HCT116 (cell line): ENCODE results near the gene CAND2. TPM values are rescaled to one million over a fixed set of nuclear protein-coding genes. Genes with fewer than 3 reads are reported as not detected.

Experiments
- ATAC-seq: fragments of 200-7000 bp; cut with Tn5 transposase; 2 replicates; pipeline ENCODE4 v1.9.1; 2020; ENCODE audit warnings: mild to moderate bottlenecking, moderate library complexity
- BruUV-seq: library from RNA; stranded (reverse); fragments of 400-500 nt; replicated peaks from 2 replicates; lab custom pipeline; 2021; lab: Mats Ljungman, UMichigan
- CTCF ChIA-PET: fragments of 300-600 bp; sonication (Branson Sonifier 250); formaldehyde crosslinking; loops from one replicate; lab custom pipeline; 2021; ENCODE audit warnings: antibody characterized with exemption; lab: Charles Lee
- POLR2A ChIA-PET: fragments of 300-600, 350-600 bp; sonication (Branson Sonifier 250); formaldehyde crosslinking; loops from one replicate; lab custom pipeline; 2021; ENCODE audit warnings: antibody characterized with exemption; lab: Charles Lee
- RAD21 ChIA-PET, 2 experiments: fragments of 300-600 bp; sonication (Branson Sonifier 250); formaldehyde crosslinking; loops; one replicate each; lab custom pipeline; 2023; ENCODE audit warnings: low total read pairs in 2 of 2; ENCODE audit not compliant: uncharacterized antibody in 2 of 2, unreplicated experiment in 2 of 2, low non-redundant PET in 1 of 2; lab: Charles Lee
- DNase-seq: peaks from one replicate; pipeline ENCODE4 v3.0.0-alpha.2; 2010; ENCODE audit warnings: low read depth, low spot score
- H2AFZ ChIP-seq: fragments of 200-600 bp; shearing (Covaris generic), sonication (generic); 2 replicates; pipeline ENCODE4 v1.6.1; 2017; ENCODE audit warnings: low read depth, mixed run types, mixed read lengths, antibody characterized with exemption, low read length; ENCODE audit not compliant: poor library complexity, severe bottlenecking
- H3K27ac ChIP-seq: 2 replicates; pipeline ENCODE4 v1.5.1; 2012; ENCODE audit warnings: low read depth, low read length
- H3K27me3 ChIP-seq: fragments of 200-600 bp; sonication (generic); 2 replicates; pipeline ENCODE4 v1.6.1; 2016; ENCODE audit warnings: mixed run types, low read length, mixed read lengths; ENCODE audit not compliant: insufficient read depth
- H3K36me3 ChIP-seq, 2 experiments: fragments of 200-500 bp in 1 of 2; fragments of 200-600 bp in 1 of 2; sonication (Bioruptor generic) in 1 of 2; sonication (generic) in 1 of 2; 2 replicates each; pipeline versions ENCODE4 v1.5.1 to v1.6.1; 2014 to 2016; ENCODE audit warnings: low read length in 2 of 2, inconsistent platforms in 1 of 2, mixed read lengths in 1 of 2, mixed run types in 1 of 2; ENCODE audit not compliant: insufficient read depth in 2 of 2, control insufficient read depth in 1 of 2
- H3K4me1 ChIP-seq, 2 experiments: fragments of 200-600 bp in 1 of 2; sonication (generic) in 1 of 2; 2 replicates each; pipeline versions ENCODE4 v1.5.1 to v1.6.1; 2012 to 2017; ENCODE audit warnings: low read length in 2 of 2, inconsistent platforms in 1 of 2, mild to moderate bottlenecking in 1 of 2, mixed read lengths in 1 of 2, mixed run types in 1 of 2, moderate library complexity in 1 of 2; ENCODE audit not compliant: insufficient read depth in 2 of 2, control insufficient read depth in 1 of 2
- H3K4me2 ChIP-seq: fragments of 200-600 bp; sonication (generic); 2 replicates; pipeline ENCODE4 v1.6.1; 2017; ENCODE audit warnings: mixed run types, low read length, mixed read lengths
- H3K4me3 ChIP-seq, 2 experiments: fragments of 200-600 bp in 1 of 2; sonication (generic) in 1 of 2; replicated peaks in 1 of 2; 2 replicates each; pipeline ENCODE4 v1.5.1; 2011 to 2016; ENCODE audit warnings: low read length in 2 of 2, control low read depth in 1 of 2, low read depth in 1 of 2, mild to moderate bottlenecking in 1 of 2, mixed read lengths in 1 of 2, mixed run types in 1 of 2
- H3K79me2 ChIP-seq: fragments of 200-600 bp; sonication (generic); 2 replicates; pipeline ENCODE4 v1.6.1; 2017; ENCODE audit warnings: mild to moderate bottlenecking, mixed run types, low read length, moderate library complexity, mixed read lengths; ENCODE audit not compliant: insufficient read depth
- H3K9ac ChIP-seq: fragments of 200-600 bp; sonication (generic); 2 replicates; pipeline ENCODE4 v1.6.1; 2016; ENCODE audit warnings: low read length, mixed read lengths
- H3K9me2 ChIP-seq: fragments of 200-600 bp; sonication (generic), shearing (Covaris generic); 2 replicates; pipeline ENCODE4 v1.6.1; 2017; ENCODE audit warnings: mixed run types, mild to moderate bottlenecking, moderate library complexity; ENCODE audit not compliant: insufficient read depth
- H3K9me3 ChIP-seq, 2 experiments: fragments of 200-500 bp in 1 of 2; fragments of 200-600 bp in 1 of 2; sonication (Bioruptor generic) in 1 of 2; sonication (generic) in 1 of 2; 2 replicates each; pipeline ENCODE4 v1.6.1; 2014 to 2017; ENCODE audit warnings: low read length in 2 of 2, mixed read lengths in 2 of 2, inconsistent platforms in 1 of 2, low read depth in 1 of 2, mild to moderate bottlenecking in 1 of 2, mixed run types in 1 of 2, moderate library complexity in 1 of 2; ENCODE audit not compliant: control insufficient read depth in 1 of 2, insufficient read depth in 1 of 2
- H4K20me1 ChIP-seq: fragments of 200-600 bp; sonication (generic), shearing (Covaris generic); 2 replicates; pipeline ENCODE4 v1.6.1; 2017; ENCODE audit warnings: mixed run types, mild to moderate bottlenecking, moderate library complexity; ENCODE audit not compliant: insufficient read depth
- ATF3 ChIP-seq: IDR thresholded peaks from 2 replicates; pipeline ENCODE4 v1.6.1; 2012
- CEBPB ChIP-seq: IDR thresholded peaks from 2 replicates; pipeline ENCODE4 v1.6.1; 2012; ENCODE audit warnings: low read depth
- CTCF ChIP-seq, 3 experiments: fragments of 200-600 bp in 1 of 3; sonication (generic) in 1 of 3; IDR thresholded peaks in 2 of 3; conservative IDR thresholded peaks in 1 of 3; 2 replicates each; pipeline ENCODE4 v1.5.1; 2012 to 2017; ENCODE audit warnings: low read depth in 2 of 3, low read length in 2 of 3, antibody characterized with exemption in 1 of 3, borderline replicate concordance in 1 of 3, control low read depth in 1 of 3, mild to moderate bottlenecking in 1 of 3, mixed read lengths in 1 of 3, mixed run types in 1 of 3, moderate library complexity in 1 of 3; ENCODE audit not compliant: insufficient read depth in 1 of 3
- ELF1 ChIP-seq: IDR thresholded peaks from 2 replicates; pipeline ENCODE4 v1.6.1; 2012; ENCODE audit warnings: low read depth, borderline replicate concordance
- EZH2phosphoT487 ChIP-seq: fragments of 200-600 bp; IDR thresholded peaks from 2 replicates; pipeline ENCODE4 v1.6.1; 2018; ENCODE audit warnings: antibody characterized with exemption, borderline replicate concordance
- JUND ChIP-seq: IDR thresholded peaks from 2 replicates; pipeline ENCODE4 v1.6.1; 2012
- POLR2A ChIP-seq: IDR thresholded peaks from 2 replicates; pipeline ENCODE4 v1.7.0; 2011; ENCODE audit warnings: borderline replicate concordance; ENCODE audit not compliant: insufficient read depth, insufficient read length; ENCODE audit errors: extremely low read depth
- POLR2AphosphoS5 ChIP-seq: IDR thresholded peaks from 2 replicates; pipeline ENCODE4 v1.6.1; 2011; ENCODE audit warnings: mild to moderate bottlenecking, low read depth, low read length, moderate library complexity
- RAD21 ChIP-seq: IDR thresholded peaks from 2 replicates; pipeline ENCODE4 v1.6.1; 2012; ENCODE audit warnings: low read depth, mild to moderate bottlenecking
- SIN3A ChIP-seq: IDR thresholded peaks from 2 replicates; pipeline ENCODE4 v1.6.1; 2012; ENCODE audit warnings: low read depth
- SP1 ChIP-seq: IDR thresholded peaks from 2 replicates; pipeline ENCODE4 v1.6.1; 2012; ENCODE audit warnings: low read depth
- SRF ChIP-seq: IDR thresholded peaks from 2 replicates; pipeline ENCODE4 v1.6.1; 2012; ENCODE audit warnings: low read depth
- TCF7L2 ChIP-seq: IDR thresholded peaks from 2 replicates; pipeline ENCODE4 v1.7.0; 2011; ENCODE audit warnings: borderline replicate concordance, inconsistent platforms; ENCODE audit not compliant: insufficient read depth, insufficient read length; ENCODE audit errors: extremely low read depth
- ZBTB33 ChIP-seq: IDR thresholded peaks from 2 replicates; pipeline ENCODE4 v1.6.1; 2011; ENCODE audit warnings: mild to moderate bottlenecking, low read length, moderate library complexity; ENCODE audit not compliant: insufficient replicate concordance; ENCODE audit errors: extremely low read depth
- ZNF274 ChIP-seq: fragments of 200-500 bp; sonication (Bioruptor generic); IDR thresholded peaks from 2 replicates; pipeline ENCODE4 v1.6.1; 2014; ENCODE audit warnings: mild to moderate bottlenecking, low read depth, low read length, inconsistent platforms
- intact Hi-C: fragments of 100-400 bp; cut with micrococcal nuclease; formaldehyde crosslinking; loops from 2 replicates; pipeline ENCODE4 v1.10.0; 2022
- total RNA-seq: library from RNA; stranded (reverse); gene quantifications from one replicate; pipeline ENCODE4 v1.2.1, GENCODE V29; 2021; ENCODE audit not compliant: unreplicated experiment
- TF ChIP-seq, protein P1 (sequence below): IDR thresholded peaks from 2 replicates; pipeline ENCODE4 v1.6.1; 2012; ENCODE audit warnings: low read depth

The CAND2 gene
- total RNA-seq, 1 experiment from 2014 or later, result not detected

- ChIA-PET RAD21 (no interaction called here), POLR2A (interaction anchor here (1.6 kb wide), 1 partner anchor 11 kb away, joined by 5 read pairs; the partner anchor contains the start of gene TMEM40), CTCF (interaction anchor here (0.9 to 1.0 kb wide), 2 partner anchors 28 to 58 kb away, joined by 3 to 4 read pairs; no protein-coding TSS in a partner anchor)
- Histone ChIP-seq H3K9me2 (no peaks in the 10 kb centered on the region), H3K9ac (no peak overlapping the region), H3K27ac (no peak overlapping the region), H2AFZ (no peak overlapping the region), H3K27me3 (no peaks in the 10 kb centered on the region), H3K79me2 (no peaks in the 10 kb centered on the region), H3K4me3 (no peak overlapping the region), H4K20me1 (no peaks in the 10 kb centered on the region), H3K4me1 (peaks cover 11 to 40% of the 10 kb centered on the region in 2 experiments; a peak in 3 of 4 replicates), H3K36me3 (no peaks in the 10 kb centered on the region), H3K9me3 (no peaks in the 10 kb centered on the region), H3K4me2 (no peak overlapping the region)
- intact Hi-C loops, result no loop called here
- no peak for TF ChIP-seq RAD21
- no peak for TF ChIP-seq SRF
- TF ChIP-seq SP1, result no peak
- TF ChIP-seq ATF3, result no peak
- TF ChIP-seq, protein P1, sequence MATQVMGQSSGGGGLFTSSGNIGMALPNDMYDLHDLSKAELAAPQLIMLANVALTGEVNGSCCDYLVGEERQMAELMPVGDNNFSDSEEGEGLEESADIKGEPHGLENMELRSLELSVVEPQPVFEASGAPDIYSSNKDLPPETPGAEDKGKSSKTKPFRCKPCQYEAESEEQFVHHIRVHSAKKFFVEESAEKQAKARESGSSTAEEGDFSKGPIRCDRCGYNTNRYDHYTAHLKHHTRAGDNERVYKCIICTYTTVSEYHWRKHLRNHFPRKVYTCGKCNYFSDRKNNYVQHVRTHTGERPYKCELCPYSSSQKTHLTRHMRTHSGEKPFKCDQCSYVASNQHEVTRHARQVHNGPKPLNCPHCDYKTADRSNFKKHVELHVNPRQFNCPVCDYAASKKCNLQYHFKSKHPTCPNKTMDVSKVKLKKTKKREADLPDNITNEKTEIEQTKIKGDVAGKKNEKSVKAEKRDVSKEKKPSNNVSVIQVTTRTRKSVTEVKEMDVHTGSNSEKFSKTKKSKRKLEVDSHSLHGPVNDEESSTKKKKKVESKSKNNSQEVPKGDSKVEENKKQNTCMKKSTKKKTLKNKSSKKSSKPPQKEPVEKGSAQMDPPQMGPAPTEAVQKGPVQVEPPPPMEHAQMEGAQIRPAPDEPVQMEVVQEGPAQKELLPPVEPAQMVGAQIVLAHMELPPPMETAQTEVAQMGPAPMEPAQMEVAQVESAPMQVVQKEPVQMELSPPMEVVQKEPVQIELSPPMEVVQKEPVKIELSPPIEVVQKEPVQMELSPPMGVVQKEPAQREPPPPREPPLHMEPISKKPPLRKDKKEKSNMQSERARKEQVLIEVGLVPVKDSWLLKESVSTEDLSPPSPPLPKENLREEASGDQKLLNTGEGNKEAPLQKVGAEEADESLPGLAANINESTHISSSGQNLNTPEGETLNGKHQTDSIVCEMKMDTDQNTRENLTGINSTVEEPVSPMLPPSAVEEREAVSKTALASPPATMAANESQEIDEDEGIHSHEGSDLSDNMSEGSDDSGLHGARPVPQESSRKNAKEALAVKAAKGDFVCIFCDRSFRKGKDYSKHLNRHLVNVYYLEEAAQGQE, result no peak
- TF ChIP-seq POLR2AphosphoS5, result no peak
- TF ChIP-seq EZH2phosphoT487, result no peak
- no peak for TF ChIP-seq CEBPB
- no peak for TF ChIP-seq POLR2A
- TF ChIP-seq TCF7L2, result no peak
- TF ChIP-seq SIN3A, result no peak
- no peak for TF ChIP-seq ZBTB33
- TF ChIP-seq JUND, result no peak
- no peak for TF ChIP-seq ZNF274
- no peak for TF ChIP-seq CTCF (IDR thresholded peaks at IDR 0.05 in 2 of 3, conservative IDR thresholded peaks at IDR 0.05 in 1 of 3; ENCODE audit: borderline replicate concordance in 1 of 3, insufficient read depth in 1 of 3, low read depth in 2 of 3, low read length in 2 of 3)
- no peak for TF ChIP-seq ELF1
- DNase-seq, result no peak
- no TSS peak for BruUV-seq
- no peak for ATAC-seq
Measured at GRCh38 chr3:12748477-12748876, 48.0 kb upstream of the CAND2 start.
